ENCODE data around the gene SBNO2. TPM values are rescaled to one million over a fixed set of nuclear protein-coding genes. Genes with fewer than 3 reads are reported as not detected.

SBNO2 gene
- total and polyA plus RNA-seq, 2 donors (not counting 3 experiments of a cell fraction or from before 2014, with no cell fraction given), result 31.4 to 65.7 TPM

DNA sequence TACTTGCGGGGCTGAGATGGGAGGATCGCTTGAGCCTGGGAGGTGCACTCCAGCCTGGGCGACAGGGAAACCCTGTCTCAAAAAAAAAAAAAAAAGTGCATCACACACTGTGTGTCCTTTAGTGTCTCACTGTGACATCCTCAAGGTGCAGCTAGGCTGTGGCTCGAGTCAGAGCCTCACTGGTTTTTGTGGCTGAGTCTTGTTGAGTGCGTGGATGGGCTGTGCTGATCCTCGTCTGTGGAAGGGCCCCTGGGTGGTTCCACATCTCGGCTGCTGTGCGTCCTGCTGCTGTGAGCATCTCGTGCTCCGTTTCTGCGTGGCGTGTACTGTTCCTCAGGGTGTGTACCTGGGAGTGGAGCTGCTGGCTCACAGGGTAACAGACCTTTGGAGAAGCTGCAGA, 42.7 kb upstream of the SBNO2 start:
- no peak for DNase-seq (ENCODE audit: low read depth, low spot score)
- Histone ChIP-seq H3K27me3 (ENCODE audit: control insufficient read depth in 2 of 2, insufficient read depth in 2 of 2, low read length in 2 of 2) (no peaks in the 10 kb centered on the region), H2AFZ (ENCODE audit: low read depth, low read length) (no peak overlapping the region), H3K9ac (replicated peaks; ENCODE audit: extremely low read depth, insufficient read depth, low read length) (no peak overlapping the region), H3K4me3 (replicated peaks in 1 of 3; ENCODE audit: insufficient read depth in 1 of 3, low read depth in 1 of 3, low read length in 3 of 3) (no peak overlapping the region), H3K36me3 (ENCODE audit: control insufficient read depth in 2 of 2, extremely low read depth in 1 of 2, insufficient read depth in 2 of 2, low read length in 2 of 2) (peaks cover 0 to 6% of the 10 kb centered on the region in 2 experiments), H3K4me2 (ENCODE audit: insufficient read depth, low read length) (no peak overlapping the region), H3K79me2 (ENCODE audit: control insufficient read depth, insufficient read depth, low read length) (peaks cover 57% of the 10 kb centered on the region), H4K20me1 (replicated peaks; ENCODE audit: control insufficient read depth, extremely low read depth, insufficient read depth, low read length) (no peaks in the 10 kb centered on the region), H3K27ac (ENCODE audit: insufficient read depth, low read depth, low read length) (no peak overlapping the region), H3K9me1 (replicated peaks; ENCODE audit: control insufficient read depth, extremely low read depth, insufficient read depth, low read length) (no peaks in the 10 kb centered on the region), H3K9me3 (replicated peaks; ENCODE audit: control insufficient read depth, insufficient read depth, low read length) (no peaks in the 10 kb centered on the region), H3K4me1 (ENCODE audit: control insufficient read depth, extremely low read depth, insufficient read depth, low read length) (peaks cover 28% of the 10 kb centered on the region)
- dilution Hi-C loops (cut with MboI; ENCODE audit: extremely low pct_ligation_motif_present, low sequenced_read_pairs), result no loop called here
- no peak for FAIRE-seq
- ChIA-PET CTCF (interaction anchor here (2.1 to 2.3 kb wide), 2 partner anchors 27 to 103 kb away, joined by 8 to 11 read pairs; no protein-coding TSS in a partner anchor), POLR2A (no interaction called here)
- TF ChIP-seq POLR2AphosphoS5 (IDR thresholded peaks at IDR 0.05; ENCODE audit: insufficient read depth, low read depth, low read length), result no peak
- intact Hi-C loops (cut with micrococcal nuclease), result no loop called here
- no TSS peak for BruUV-seq (replicated peaks)

DNA sequence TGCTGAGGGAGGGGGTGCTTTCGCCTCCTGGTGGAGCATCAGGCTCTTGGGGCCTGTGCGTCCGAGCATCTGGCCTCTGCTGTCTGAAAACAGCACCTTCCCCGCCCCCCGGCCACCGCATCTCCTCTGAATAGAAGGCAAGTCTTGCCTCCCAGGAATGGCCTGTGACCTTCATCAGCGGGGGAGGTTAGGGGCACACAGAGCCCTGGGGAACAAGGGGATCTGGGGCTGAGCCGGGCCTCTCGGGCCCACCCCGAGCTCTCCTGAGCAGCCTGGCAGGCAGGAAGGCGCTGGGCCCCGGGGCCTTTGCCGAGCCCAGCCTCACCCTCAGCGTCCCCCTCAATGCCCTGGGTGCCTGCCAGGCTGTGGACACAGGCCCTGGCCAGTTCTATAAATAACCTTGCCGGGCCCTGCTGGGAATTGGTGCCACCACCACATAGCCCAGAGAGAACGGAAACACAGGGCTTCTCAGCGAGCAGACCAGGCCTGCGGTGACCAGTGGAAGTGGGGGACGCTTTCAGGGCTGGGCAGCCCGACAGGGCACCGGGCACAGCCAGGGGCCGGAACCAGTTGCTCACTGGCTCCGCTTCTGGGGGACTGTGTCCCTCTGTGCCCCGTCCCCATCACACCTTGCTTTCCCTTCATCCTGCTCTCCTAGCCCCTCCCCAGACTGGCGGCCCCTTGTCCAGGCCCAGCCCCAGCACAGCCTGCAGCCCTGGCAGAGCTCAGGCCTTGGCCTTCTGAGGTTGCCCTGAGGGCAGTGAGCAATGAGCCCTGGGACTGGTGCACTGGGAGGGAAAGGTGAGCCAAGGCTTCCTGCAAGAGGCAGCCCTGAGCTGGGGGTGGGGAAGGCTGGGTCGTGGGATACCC, 41.0 kb upstream of the SBNO2 start:
- Histone ChIP-seq H4K20me1 (replicated peaks; ENCODE audit: control insufficient read depth, extremely low read depth, insufficient read depth, low read length) (no peaks in the 10 kb centered on the region), H3K9me1 (replicated peaks; ENCODE audit: control insufficient read depth, extremely low read depth, insufficient read depth, low read length) (no peaks in the 10 kb centered on the region), H2AFZ (ENCODE audit: low read depth, low read length) (no peak overlapping the region), H3K27me3 (ENCODE audit: control insufficient read depth in 2 of 2, insufficient read depth in 2 of 2, low read length in 2 of 2) (no peaks in the 10 kb centered on the region), H3K79me2 (ENCODE audit: control insufficient read depth, insufficient read depth, low read length) (peaks cover 73% of the 10 kb centered on the region), H3K9me3 (replicated peaks; ENCODE audit: control insufficient read depth, insufficient read depth, low read length) (no peaks in the 10 kb centered on the region), H3K9ac (replicated peaks; ENCODE audit: extremely low read depth, insufficient read depth, low read length) (no peak overlapping the region), H3K4me2 (ENCODE audit: insufficient read depth, low read length) (no peak overlapping the region), H3K27ac (ENCODE audit: insufficient read depth, low read depth, low read length) (peak overlapping the region; percentile 48), H3K4me1 (ENCODE audit: control insufficient read depth, extremely low read depth, insufficient read depth, low read length) (peaks cover 28% of the 10 kb centered on the region), H3K36me3 (ENCODE audit: control insufficient read depth in 2 of 2, extremely low read depth in 1 of 2, insufficient read depth in 2 of 2, low read length in 2 of 2) (peaks cover 0 to under 1% of the 10 kb centered on the region in 2 experiments), H3K4me3 (replicated peaks in 1 of 3; ENCODE audit: insufficient read depth in 1 of 3, low read depth in 1 of 3, low read length in 3 of 3) (no peak overlapping the region)
- CTCF ChIA-PET, result interaction anchor here (1.6 to 2.3 kb wide), 5 partner anchors 29 to 150 kb away, joined by 7 to 13 read pairs (median 11); no protein-coding TSS in a partner anchor
- TF ChIP-seq JUN (IDR thresholded peaks at IDR 0.05; ENCODE audit: borderline replicate concordance, insufficient read depth, insufficient read length, low read depth), result no peak
- TF ChIP-seq, protein P1, sequence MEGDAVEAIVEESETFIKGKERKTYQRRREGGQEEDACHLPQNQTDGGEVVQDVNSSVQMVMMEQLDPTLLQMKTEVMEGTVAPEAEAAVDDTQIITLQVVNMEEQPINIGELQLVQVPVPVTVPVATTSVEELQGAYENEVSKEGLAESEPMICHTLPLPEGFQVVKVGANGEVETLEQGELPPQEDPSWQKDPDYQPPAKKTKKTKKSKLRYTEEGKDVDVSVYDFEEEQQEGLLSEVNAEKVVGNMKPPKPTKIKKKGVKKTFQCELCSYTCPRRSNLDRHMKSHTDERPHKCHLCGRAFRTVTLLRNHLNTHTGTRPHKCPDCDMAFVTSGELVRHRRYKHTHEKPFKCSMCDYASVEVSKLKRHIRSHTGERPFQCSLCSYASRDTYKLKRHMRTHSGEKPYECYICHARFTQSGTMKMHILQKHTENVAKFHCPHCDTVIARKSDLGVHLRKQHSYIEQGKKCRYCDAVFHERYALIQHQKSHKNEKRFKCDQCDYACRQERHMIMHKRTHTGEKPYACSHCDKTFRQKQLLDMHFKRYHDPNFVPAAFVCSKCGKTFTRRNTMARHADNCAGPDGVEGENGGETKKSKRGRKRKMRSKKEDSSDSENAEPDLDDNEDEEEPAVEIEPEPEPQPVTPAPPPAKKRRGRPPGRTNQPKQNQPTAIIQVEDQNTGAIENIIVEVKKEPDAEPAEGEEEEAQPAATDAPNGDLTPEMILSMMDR (IDR thresholded peaks at IDR 0.05; ENCODE audit: extremely low read depth in 1 of 2, insufficient read depth in 1 of 2, low read depth in 1 of 2, low read length in 2 of 2), result no peak
- no peak for TF ChIP-seq FOS (IDR thresholded peaks at IDR 0.05; ENCODE audit: borderline replicate concordance, insufficient read depth, low read length)
- no peak for TF ChIP-seq GATA2 (IDR thresholded peaks at IDR 0.05; ENCODE audit: insufficient read depth, insufficient read length, low read depth, low read length)
- no peak for TF ChIP-seq MYC (IDR thresholded peaks at IDR 0.05; ENCODE audit: low read depth, low read length)
- TF ChIP-seq EZH2 (IDR thresholded peaks at IDR 0.05; ENCODE audit: borderline replicate concordance, low read depth, low read length, severe bottlenecking), result no peak
- TF ChIP-seq, protein P2, sequence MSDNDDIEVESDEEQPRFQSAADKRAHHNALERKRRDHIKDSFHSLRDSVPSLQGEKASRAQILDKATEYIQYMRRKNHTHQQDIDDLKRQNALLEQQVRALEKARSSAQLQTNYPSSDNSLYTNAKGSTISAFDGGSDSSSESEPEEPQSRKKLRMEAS (IDR thresholded peaks at IDR 0.05; ENCODE audit: insufficient read depth, insufficient read length), result no peak
- TF ChIP-seq POLR2AphosphoS5 (IDR thresholded peaks at IDR 0.05; ENCODE audit: insufficient read depth, low read depth, low read length), result no peak
- no peak for TF ChIP-seq POLR2A (IDR thresholded peaks at IDR 0.05; ENCODE audit: low read depth, low read length)
- FAIRE-seq, result no peak
- BruUV-seq (replicated peaks), result no TSS peak
- dilution Hi-C loops (cut with MboI; ENCODE audit: extremely low pct_ligation_motif_present, low sequenced_read_pairs), result no loop called here
- POLR2A ChIA-PET, result interaction anchor here (0.6 kb wide), 1 partner anchor 111 kb away, joined by 3 read pairs; the partner anchor contains the start of gene GPX4
- DNase-seq (ENCODE audit: low read depth, low spot score), result no peak
- intact Hi-C loops (cut with micrococcal nuclease), result no loop called here

Measured in endothelial cell of umbilical vein (primary cell).